ENCODE data around the gene POLD4.

The POLD4 gene

GRCh38 chr11:67370351-67371076 lies 17.2 kb upstream of the POLD4 start:
- DNase-seq = peak in 1 of 2 experiments; percentile 31

GRCh38 chr11:67369801-67370284 lies 16.5 kb upstream of the POLD4 start:
- DNase-seq = peak in 1 of 2 experiments; percentile 31

GRCh38 chr11:67369275-67369674 lies 15.9 kb upstream of the POLD4 start:
- no peak for DNase-seq

- DNase-seq = no peak
These were observed 15.3 kb upstream of the POLD4 start for GRCh38 chr11:67368621-67369020.

DNA sequence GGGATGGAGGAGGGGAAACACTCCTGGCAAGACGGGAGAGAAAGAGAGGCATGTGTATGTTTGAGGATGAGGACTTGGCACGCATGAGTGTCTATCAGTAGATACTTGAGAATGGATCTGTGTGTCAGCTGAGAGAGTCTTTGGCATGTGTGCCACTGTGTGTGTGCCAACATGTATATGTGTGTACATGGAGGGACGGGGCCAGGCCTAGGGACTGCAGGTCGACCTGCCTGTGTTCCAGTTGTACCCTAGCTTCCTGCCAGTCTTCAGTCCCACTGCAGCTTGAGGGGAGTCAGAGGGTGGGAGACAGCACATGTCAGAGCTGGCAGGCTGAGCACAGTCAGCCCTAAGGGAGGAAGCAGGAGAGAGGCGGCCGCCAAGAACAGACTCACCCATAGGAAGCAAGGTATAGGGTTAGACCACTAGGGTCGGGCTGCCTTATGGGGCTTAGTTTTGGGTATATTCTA lies 14.4 kb upstream of the POLD4 start:
- DNase-seq = no peak

DNA sequence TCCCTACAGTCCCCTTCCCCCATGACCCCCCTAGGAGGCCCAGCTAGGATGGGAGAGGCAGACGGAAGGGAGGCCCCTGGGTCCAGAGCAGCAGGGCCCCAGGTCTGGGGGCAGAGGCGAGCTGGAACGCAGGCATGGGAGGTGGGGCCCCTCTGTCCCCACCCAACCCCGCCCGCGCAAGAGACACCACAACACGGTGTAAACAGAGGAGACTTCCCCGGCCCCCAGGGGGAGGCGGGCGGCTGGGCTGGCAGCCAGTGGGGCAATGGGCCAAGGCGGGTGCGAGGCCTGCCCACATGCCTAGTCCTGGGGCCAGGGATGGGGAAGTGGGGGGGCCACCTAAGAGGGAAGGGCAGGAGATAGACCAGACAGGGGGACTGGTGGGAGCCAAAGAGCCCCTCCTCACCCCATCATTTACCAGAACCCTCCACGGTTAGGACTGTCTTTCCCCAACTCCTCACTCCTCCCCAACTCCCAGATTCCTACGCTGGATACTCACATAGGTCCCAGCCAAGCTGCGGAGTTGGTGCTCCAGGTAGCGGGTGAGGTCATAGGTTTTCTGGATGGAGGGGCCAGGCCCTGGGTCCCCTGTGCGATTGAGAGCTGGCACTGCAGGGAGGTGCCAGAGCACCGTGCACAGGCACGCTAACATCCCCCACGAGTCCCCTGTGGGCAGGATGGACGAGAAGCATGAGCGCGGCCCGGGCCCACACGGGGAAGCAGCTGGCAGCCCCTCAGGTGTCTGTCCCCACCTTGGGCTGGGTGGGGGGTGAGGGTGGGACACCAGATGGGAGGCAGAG lies 13.8 kb upstream of the POLD4 start:
- peak; percentile 33 to 50 for DNase-seq

DNA sequence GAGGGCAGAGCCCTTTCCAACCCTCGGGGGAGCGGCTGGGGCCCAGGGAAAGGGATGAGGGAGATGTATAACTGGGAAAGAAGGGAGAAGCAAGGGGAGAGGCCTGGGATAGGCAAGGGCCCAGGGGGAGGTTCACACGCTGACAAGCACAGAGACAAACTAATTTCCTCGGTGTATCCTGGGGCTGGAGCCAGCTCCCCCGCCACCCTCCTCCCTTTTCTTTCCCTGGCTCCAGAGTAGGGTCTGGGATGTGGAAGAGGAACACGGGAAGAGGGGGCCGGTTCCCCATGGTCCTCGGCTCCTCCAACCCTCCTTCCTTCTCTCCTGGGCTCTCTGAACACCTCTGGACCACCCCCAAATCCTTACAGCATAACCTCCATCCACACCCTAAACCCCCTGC lies 13.2 kb upstream of the POLD4 start:
- no peak for DNase-seq

- no peak for DNase-seq
These were observed 12.5 kb upstream of the POLD4 start for GRCh38 chr11:67365736-67366444.

DNA sequence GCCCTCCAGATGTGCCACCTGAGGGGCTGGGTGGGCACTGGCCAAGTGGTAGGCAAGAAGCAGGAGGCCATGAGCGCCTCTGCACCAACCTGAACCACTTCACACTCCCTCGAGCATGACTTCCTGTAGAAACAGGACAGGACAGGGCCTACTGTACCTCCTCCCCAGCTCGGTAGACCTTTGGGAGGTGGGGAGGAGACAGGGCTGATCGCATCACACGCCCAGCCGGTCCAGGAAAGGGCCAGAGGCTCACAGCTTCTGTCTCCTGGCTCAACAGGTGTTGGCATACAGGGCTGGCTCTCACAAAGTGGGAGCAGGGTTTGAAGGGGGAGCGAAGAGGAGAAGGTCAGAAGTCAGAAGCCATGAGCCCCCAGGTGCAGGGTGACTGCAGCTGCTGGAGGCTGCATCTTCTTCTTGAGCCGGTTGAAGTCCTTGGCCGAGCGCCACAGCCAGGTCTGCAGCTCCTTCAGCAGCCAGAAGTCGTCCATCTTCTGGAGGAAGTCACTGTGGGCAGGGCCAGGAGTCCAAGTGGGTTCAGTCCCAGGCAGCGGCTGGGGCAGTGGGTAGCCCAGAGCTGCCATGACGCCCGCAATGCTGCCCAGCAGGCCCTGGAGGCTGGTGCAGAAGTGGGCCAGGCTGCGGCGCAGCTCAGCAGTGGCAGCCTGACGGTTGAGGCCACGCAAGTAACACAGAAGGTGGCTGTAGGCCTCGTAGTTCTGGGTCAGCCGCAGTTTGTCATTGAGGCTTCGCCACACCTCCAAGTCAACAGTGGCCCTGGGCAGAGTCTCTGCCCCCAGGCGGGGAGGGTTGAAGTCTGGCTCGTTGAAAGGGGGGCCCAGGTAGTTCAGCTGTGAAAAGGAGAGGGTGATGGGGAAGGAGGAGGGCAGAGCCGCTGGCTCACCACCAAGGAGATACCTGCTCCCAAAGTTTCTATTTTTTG lies 11.7 kb upstream of the POLD4 start:
- no peak for DNase-seq

GRCh38 chr11:67364169-67364568 lies 10.8 kb upstream of the POLD4 start:
- DNase-seq = no peak

DNA sequence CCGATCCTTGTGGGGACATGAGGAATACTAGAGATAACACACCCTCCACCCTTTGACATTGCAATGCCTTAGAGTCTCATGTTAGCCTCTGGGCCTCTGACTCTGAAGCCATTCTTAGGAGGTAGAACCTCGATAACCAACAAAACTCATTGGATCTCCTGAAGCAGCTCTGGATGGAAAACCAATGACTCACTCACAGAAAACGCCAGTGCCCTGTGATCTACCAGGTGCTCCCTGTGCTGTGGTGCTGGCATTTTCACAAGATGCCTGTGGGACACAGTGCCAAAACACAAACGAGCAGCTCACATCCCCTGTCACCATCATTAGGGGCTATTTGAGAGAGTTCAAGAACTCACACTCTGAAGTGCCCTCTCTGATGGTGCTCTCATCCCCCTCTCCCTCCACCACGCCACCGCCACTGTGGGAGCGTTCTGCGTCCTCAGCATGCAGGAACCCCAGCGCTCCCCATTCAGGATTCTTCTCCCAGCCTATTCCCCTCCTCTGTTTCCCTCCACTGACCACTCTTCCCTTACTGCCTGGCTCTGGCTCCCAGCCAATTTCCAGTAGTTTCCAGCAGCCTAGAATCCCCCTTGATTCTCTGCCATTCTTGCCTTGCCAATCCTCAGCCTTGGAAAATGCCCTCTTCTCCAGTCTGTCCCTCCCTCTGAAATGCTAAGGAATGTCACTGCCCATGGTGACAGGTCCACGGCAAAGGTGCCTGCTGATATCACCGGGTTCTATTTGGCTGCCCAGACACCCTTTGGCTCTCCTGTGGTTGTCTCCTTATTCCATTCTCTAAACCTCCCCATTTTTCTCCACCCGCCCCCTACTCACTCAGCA lies 4.7 kb upstream of the POLD4 start:
- no peak for DNase-seq

GRCh38 chr11:67356864-67357561 lies 3.7 kb upstream of the POLD4 start:
- peak; percentile 65 to 69 for DNase-seq

GRCh38 chr11:67356387-67356863 lies 3.1 kb upstream of the POLD4 start:
- no peak for DNase-seq

GRCh38 chr11:67355794-67356386 lies 2.5 kb upstream of the POLD4 start:
- DNase-seq = no peak

GRCh38 chr11:67355023-67355793 lies 1.9 kb upstream of the POLD4 start:
- DNase-seq = no peak

DNA sequence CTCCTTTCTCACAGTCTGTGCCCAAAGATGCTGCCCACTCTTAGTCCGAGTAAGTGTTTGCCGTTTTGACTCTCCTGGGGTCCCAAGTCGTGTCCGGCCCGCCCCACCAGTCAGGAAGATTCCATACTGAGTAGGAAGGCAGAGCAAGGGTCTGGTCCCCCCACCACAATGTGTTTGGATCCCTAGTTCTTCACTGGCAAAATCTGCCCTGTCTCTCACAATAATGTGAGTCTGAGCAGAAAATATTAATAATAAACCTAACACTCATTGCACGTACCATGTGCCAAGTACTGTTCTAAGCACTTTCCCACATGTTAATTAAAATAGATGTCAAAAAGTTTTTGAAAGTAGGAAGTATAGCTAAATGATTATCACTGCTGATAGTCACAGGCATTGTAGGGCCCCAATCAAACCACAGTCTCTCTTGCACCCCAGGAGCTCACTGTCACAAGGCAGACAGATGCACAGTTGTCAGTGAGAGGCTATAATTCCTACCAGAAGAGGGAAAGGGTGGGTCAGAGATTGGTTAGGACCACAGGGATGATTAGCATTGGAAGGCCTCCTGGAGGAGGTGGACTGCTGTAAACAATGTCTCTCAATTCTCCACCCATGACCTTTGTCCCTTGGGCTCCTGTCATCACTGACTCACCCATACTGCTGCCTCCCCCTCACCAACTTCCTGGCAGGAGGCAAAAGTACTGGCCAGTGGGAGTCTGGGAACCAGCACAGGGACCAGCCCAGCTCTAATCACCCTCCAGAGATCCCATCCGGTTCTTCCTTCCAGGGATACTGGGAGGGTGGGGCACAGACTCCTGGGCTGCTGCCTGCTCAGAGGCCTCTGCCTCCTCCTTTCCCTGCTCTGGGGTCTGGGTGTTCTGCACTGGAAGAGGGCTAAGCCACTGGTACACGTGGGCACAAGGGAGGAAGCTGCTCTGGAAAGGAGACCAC lies 1.0 kb upstream of the POLD4 start:
- DNase-seq = no peak

DNA sequence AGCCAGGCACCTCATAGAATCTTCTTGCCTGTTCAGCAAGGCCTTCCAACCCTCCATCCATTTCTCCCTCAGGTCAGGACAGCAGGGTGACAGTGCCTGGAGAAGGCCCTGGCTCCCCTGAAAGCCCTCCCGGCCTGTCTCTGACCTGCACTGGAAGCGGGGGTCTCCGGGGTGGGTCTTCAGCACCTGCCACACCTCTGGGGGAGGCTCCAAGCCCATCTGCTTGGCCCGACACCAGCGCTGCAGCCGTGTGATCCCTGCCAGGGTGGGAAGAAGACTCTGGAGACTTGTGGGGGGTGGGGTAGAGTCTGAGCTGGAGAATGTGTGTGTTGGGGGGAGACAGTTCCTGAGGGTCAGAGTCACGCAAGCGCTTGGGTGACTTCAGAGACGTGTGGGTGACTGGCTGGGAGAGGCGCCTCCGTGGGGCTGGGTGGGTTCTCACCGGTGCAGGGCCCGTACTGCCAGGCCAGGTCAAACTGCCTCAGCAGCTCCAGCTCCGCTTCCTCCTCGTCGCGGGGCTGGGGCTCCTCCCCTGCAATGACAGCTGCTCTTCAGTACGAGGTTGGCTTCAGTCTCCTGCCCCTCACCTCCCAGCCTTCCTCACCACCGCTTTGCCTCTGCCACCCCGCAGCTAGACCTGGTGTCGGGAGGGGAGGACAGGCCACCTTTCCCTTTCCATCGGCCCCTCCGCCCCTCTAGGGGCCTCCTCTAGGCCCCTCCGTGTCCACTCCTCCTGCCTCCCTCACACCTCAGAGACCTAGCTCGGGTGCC lies 615 bp downstream of the POLD4 start:
- no peak for DNase-seq

All from NCI-H2081 (cell line).